GM12878 (cell line): ENCODE results near the gene FFAR4. TPM values are rescaled to one million over a fixed set of nuclear protein-coding genes. Genes with fewer than 3 reads are reported as not detected.

Source experiments
- ATAC-seq: fragments of 200-7000 bp; cut with Tn5 transposase; 3 replicates; pipeline ENCODE4 v1.9.1; 2020; ENCODE audit warnings: mild to moderate bottlenecking, moderate library complexity
- BruUV-seq: library from RNA; stranded (reverse); fragments of 400-500 nt; replicated peaks from 2 replicates; lab custom pipeline; 2021; lab: Mats Ljungman, UMichigan
- CTCF ChIA-PET: fragments of 300-600 bp; sonication (Branson Sonifier 250); formaldehyde crosslinking; extraction: SDS; loops from one replicate; lab custom pipeline; 2021; ENCODE audit warnings: inconsistent platforms; lab: Yijun Ruan, JAX
- POLR2A ChIA-PET: fragments of 350-600 bp; formaldehyde crosslinking; extraction: SDS; loops from one replicate; lab custom pipeline; 2021; ENCODE audit warnings: inconsistent platforms; lab: Charles Lee
- RAD21 ChIA-PET: fragments of 300-600 bp; sonication (Branson Sonifier 250); formaldehyde crosslinking; loops from one replicate; lab custom pipeline; 2023; ENCODE audit warnings: antibody characterized with exemption; ENCODE audit not compliant: unreplicated experiment; lab: Charles Lee
- SMC1A ChIA-PET: fragments of 300-600 bp; sonication (Branson Sonifier 250); formaldehyde crosslinking; loops from one replicate; lab custom pipeline; 2023; ENCODE audit not compliant: unreplicated experiment, uncharacterized antibody; lab: Charles Lee
- DNase-seq: peaks from one replicate; pipeline ENCODE4 v3.0.0-alpha.2; 2011; ENCODE audit warnings: low read depth, low spot score
- FAIRE-seq: peaks from 3 replicates; lab custom pipeline; 2011; peaks lifted over from hg19 to GRCh38; lab: Jason Lieb, UNC
- H2AFZ ChIP-seq: 2 replicates; pipeline ENCODE4 v1.6.0; 2011; ENCODE audit warnings: low read depth, low read length, control low read depth; ENCODE audit not compliant: control insufficient read depth
- H3K27ac ChIP-seq: 2 replicates; pipeline ENCODE4 v1.5.1; 2011; ENCODE audit warnings: control low read depth; ENCODE audit not compliant: control insufficient read depth, insufficient read depth
- H3K27me3 ChIP-seq, 2 experiments: replicated peaks in 1 of 2; 2 replicates each; pipeline versions ENCODE4 v1.6.0 to v1.6.1; 2011; ENCODE audit warnings: low read length in 1 of 2; ENCODE audit not compliant: control insufficient read depth in 2 of 2, insufficient read depth in 2 of 2
- H3K36me3 ChIP-seq, 2 experiments: 2 replicates each; pipeline ENCODE4 v1.5.1; 2011; ENCODE audit warnings: low read length in 1 of 2; ENCODE audit not compliant: control insufficient read depth in 2 of 2, insufficient read depth in 2 of 2
- H3K4me1 ChIP-seq: 2 replicates; pipeline ENCODE4 v1.6.1; 2011; ENCODE audit warnings: mild to moderate bottlenecking, low read length, moderate library complexity, mixed read lengths; ENCODE audit not compliant: control insufficient read depth, insufficient read depth
- H3K4me2 ChIP-seq: 2 replicates; pipeline ENCODE4 v1.6.0; 2011; ENCODE audit warnings: control low read depth; ENCODE audit not compliant: control insufficient read depth, insufficient read depth
- H3K4me3 ChIP-seq: fragments of 200-600 bp; sonication (generic); 2 replicates; pipeline ENCODE4 v1.5.1; 2016
- H3K79me2 ChIP-seq: 2 replicates; pipeline ENCODE4 v1.6.0; 2011; ENCODE audit warnings: low read length; ENCODE audit not compliant: control insufficient read depth, insufficient read depth
- H3K9ac ChIP-seq: 2 replicates; pipeline ENCODE4 v1.8.0; 2011; ENCODE audit warnings: low read length, control low read depth, mixed read lengths; ENCODE audit not compliant: control insufficient read depth, insufficient read depth
- H3K9me3 ChIP-seq: replicated peaks from 3 replicates; pipeline ENCODE4 v1.5.1; 2011; ENCODE audit warnings: mild to moderate bottlenecking, low read length; ENCODE audit not compliant: control insufficient read depth, insufficient read depth
- H4K20me1 ChIP-seq: 2 replicates; pipeline ENCODE4 v1.6.0; 2011; ENCODE audit not compliant: control insufficient read depth, insufficient read depth
- CBFB ChIP-seq: IDR thresholded peaks from 2 replicates; pipeline ENCODE4 v1.6.1; 2016; ENCODE audit warnings: antibody characterized with exemption, low read depth
- CEBPB ChIP-seq, 2 experiments: fragments of 150-350 bp in 1 of 2; IDR thresholded peaks; 2 replicates each; pipeline ENCODE4 v1.6.1; 2012 to 2014; ENCODE audit warnings: low read depth in 2 of 2, low read length in 2 of 2, borderline replicate concordance in 1 of 2, inconsistent platforms in 1 of 2
- MYC ChIP-seq: IDR thresholded peaks from 2 replicates; pipeline ENCODE4 v1.6.1; 2011; ENCODE audit warnings: mild to moderate bottlenecking, low read length, moderate library complexity, inconsistent platforms; ENCODE audit not compliant: insufficient read depth, insufficient replicate concordance, insufficient read length, severe bottlenecking
- NBN ChIP-seq: fragments of 450-650 bp; IDR thresholded peaks from 2 replicates; pipeline ENCODE4 v1.6.1; 2016
- SIX5 ChIP-seq: IDR thresholded peaks from 2 replicates; pipeline ENCODE4 v1.6.1; 2011; ENCODE audit warnings: mild to moderate bottlenecking, low read depth, low read length, moderate library complexity; ENCODE audit not compliant: severe bottlenecking
- SREBF1 ChIP-seq: IDR thresholded peaks from 2 replicates; pipeline ENCODE4 v1.6.1; 2012; ENCODE audit warnings: mild to moderate bottlenecking, low read length
- SUZ12 ChIP-seq: fragments of 200-600 bp; sonication (generic); IDR thresholded peaks from one replicate; pipeline ENCODE4 v1.6.1; 2018; ENCODE audit warnings: antibody characterized with exemption, mild to moderate bottlenecking; ENCODE audit not compliant: unreplicated experiment
- ZNF217 ChIP-seq: fragments of 450-650 bp; IDR thresholded peaks from 2 replicates; pipeline ENCODE4 v1.6.1; 2017; ENCODE audit warnings: antibody characterized with exemption, mild to moderate bottlenecking
- WGBS: methylation state at CpG from one replicate; pipeline ENCODE4 v1.1.6; 2016; ENCODE audit warnings: low lambda C conversion rate; ENCODE audit not compliant: insufficient replicate concordance, insufficient coverage; ENCODE audit errors: missing lambda C conversion rate; 5-methylcytosine and 5-hydroxymethylcytosine counted together
- in situ Hi-C: fragments of 300-500 bp; cut with MboI; formaldehyde crosslinking; loops from 9 replicates; pipeline ENCODE4 v1.14.3; 2018; ENCODE audit warnings: mixed read lengths
- intact Hi-C: fragments of 100-400 bp; cut with micrococcal nuclease; formaldehyde crosslinking; loops from one replicate; pipeline ENCODE4 v1.14.2; 2022; ENCODE audit not compliant: unreplicated experiment
- polyA plus RNA-seq, 11 experiments: library from polyadenylated mRNA; depleted of rRNA in 4 of 11; unstranded in 6 of 11; stranded (reverse) in 5 of 11; fragments of >200 nt; fragmentation: Nextera tagmentation in 4 of 11; fragmentation: Illumina TruSeq in 1 of 11; extraction: Ambion mirVana in 4 of 11; extraction: Trizol in 1 of 11; gene quantifications; 1 replicate in 1 of 11; 2 replicates in 10 of 11; pipeline versions ENCODE4 v1.2.1 to v1.2.3, GENCODE V29; 2011 to 2016; ENCODE audit warnings: inconsistent platforms in 2 of 11, missing spikeins in 2 of 11, low read depth in 1 of 11
- total RNA-seq, 4 experiments: library from RNA; depleted of rRNA in 3 of 4; stranded (reverse); fragments of >200 nt in 3 of 4; fragmentation: Illumina TruSeq in 1 of 4; extraction: Trizol in 1 of 4; gene quantifications; 2 replicates each; pipeline versions ENCODE4 v1.2.1 to v1.2.3, GENCODE V29; 2013 to 2021
- TF ChIP-seq, protein P1 (sequence below): IDR thresholded peaks from 2 replicates; pipeline ENCODE4 v1.6.1; 2012; ENCODE audit warnings: low read depth, low read length, improper control_type of control experiment
- TF ChIP-seq, protein P2 (sequence below): IDR thresholded peaks from 2 replicates; pipeline ENCODE4 v1.6.1; 2011; ENCODE audit warnings: borderline replicate concordance, low read depth, mild to moderate bottlenecking, moderate library complexity, mixed read lengths, low read length; ENCODE audit not compliant: insufficient read depth; ENCODE audit errors: extremely low read length
- TF ChIP-seq, protein P3 (sequence below): fragments of 450-650 bp; IDR thresholded peaks from 2 replicates; pipeline ENCODE4 v1.6.1; 2016; ENCODE audit warnings: mild to moderate bottlenecking, moderate library complexity, borderline replicate concordance
- TF ChIP-seq, protein P4 (sequence below): fragments of 450-650 bp; conservative IDR thresholded peaks from 2 replicates; pipeline ENCODE4 v1.6.1; 2017; ENCODE audit warnings: mild to moderate bottlenecking, moderate library complexity
- TF ChIP-seq, protein P5 (sequence below): fragments of 150-350 bp; IDR thresholded peaks from 2 replicates; pipeline ENCODE4 v1.6.1; 2014; ENCODE audit warnings: mild to moderate bottlenecking, low read depth, low read length

FFAR4 gene
- total and polyA plus RNA-seq, 10 of the 15 experiments (the other 5 are each of a cell fraction or from before 2014, with no cell fraction given), result not detected

DNA sequence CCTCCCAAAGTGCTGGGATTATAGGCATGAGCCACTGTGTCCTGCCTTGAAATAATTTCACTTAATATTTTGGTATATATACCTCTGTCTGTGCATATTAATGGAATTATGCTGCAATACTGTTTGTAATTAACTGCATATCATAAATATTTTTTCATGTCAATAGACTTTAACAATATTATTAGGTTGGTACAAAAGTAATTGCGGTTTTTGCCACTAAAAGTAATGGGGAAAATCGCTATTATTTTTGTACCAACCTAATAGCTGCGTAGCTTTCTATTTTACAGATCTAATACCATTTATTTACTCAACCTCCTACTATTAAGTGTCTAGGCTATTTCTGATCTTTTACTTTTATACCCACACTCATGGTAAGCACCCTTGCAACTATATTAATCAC is 42.0 kb downstream of the FFAR4 start:
- Histone ChIP-seq H3K9me3 (no peaks in the 10 kb centered on the region), H3K27ac (no peak overlapping the region), H4K20me1 (no peaks in the 10 kb centered on the region), H3K36me3 (no peaks in the 10 kb centered on the region), H2AFZ (no peak overlapping the region), H3K4me1 (no peaks in the 10 kb centered on the region), H3K4me2 (no peak overlapping the region), H3K9ac (no peak overlapping the region), H3K4me3 (no peak overlapping the region), H3K27me3 (no peaks in the 10 kb centered on the region), H3K79me2 (no peaks in the 10 kb centered on the region)
- intact Hi-C loops, result no loop called here
- RAD21 ChIA-PET, result no interaction called here
- FAIRE-seq (no peak), DNase-seq (no peak), ATAC-seq (no peak)
- CTCF ChIA-PET, result no interaction called here
- SMC1A ChIA-PET, result no interaction called here
- POLR2A ChIA-PET, result no interaction called here
- in situ Hi-C loops, result no loop called here
- 10% methylated on average over 3 of the region's 3 CpGs for WGBS
- no TSS peak for BruUV-seq
- no peak for TF ChIP-seq SIX5
- TF ChIP-seq, protein P1, sequence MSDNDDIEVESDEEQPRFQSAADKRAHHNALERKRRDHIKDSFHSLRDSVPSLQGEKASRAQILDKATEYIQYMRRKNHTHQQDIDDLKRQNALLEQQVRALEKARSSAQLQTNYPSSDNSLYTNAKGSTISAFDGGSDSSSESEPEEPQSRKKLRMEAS, result no peak
- no peak for TF ChIP-seq SUZ12
- TF ChIP-seq CBFB, result no peak
- TF ChIP-seq, protein P2, sequence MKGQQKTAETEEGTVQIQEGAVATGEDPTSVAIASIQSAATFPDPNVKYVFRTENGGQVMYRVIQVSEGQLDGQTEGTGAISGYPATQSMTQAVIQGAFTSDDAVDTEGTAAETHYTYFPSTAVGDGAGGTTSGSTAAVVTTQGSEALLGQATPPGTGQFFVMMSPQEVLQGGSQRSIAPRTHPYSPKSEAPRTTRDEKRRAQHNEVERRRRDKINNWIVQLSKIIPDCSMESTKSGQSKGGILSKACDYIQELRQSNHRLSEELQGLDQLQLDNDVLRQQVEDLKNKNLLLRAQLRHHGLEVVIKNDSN, result no peak
- no peak for TF ChIP-seq NBN
- TF ChIP-seq, protein P3, sequence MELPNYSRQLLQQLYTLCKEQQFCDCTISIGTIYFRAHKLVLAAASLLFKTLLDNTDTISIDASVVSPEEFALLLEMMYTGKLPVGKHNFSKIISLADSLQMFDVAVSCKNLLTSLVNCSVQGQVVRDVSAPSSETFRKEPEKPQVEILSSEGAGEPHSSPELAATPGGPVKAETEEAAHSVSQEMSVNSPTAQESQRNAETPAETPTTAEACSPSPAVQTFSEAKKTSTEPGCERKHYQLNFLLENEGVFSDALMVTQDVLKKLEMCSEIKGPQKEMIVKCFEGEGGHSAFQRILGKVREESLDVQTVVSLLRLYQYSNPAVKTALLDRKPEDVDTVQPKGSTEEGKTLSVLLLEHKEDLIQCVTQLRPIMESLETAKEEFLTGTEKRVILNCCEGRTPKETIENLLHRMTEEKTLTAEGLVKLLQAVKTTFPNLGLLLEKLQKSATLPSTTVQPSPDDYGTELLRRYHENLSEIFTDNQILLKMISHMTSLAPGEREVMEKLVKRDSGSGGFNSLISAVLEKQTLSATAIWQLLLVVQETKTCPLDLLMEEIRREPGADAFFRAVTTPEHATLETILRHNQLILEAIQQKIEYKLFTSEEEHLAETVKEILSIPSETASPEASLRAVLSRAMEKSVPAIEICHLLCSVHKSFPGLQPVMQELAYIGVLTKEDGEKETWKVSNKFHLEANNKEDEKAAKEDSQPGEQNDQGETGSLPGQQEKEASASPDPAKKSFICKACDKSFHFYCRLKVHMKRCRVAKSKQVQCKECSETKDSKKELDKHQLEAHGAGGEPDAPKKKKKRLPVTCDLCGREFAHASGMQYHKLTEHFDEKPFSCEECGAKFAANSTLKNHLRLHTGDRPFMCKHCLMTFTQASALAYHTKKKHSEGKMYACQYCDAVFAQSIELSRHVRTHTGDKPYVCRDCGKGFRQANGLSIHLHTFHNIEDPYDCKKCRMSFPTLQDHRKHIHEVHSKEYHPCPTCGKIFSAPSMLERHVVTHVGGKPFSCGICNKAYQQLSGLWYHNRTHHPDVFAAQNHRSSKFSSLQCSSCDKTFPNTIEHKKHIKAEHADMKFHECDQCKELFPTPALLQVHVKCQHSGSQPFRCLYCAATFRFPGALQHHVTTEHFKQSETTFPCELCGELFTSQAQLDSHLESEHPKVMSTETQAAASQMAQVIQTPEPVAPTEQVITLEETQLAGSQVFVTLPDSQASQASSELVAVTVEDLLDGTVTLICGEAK, result no peak
- TF ChIP-seq, protein P4, sequence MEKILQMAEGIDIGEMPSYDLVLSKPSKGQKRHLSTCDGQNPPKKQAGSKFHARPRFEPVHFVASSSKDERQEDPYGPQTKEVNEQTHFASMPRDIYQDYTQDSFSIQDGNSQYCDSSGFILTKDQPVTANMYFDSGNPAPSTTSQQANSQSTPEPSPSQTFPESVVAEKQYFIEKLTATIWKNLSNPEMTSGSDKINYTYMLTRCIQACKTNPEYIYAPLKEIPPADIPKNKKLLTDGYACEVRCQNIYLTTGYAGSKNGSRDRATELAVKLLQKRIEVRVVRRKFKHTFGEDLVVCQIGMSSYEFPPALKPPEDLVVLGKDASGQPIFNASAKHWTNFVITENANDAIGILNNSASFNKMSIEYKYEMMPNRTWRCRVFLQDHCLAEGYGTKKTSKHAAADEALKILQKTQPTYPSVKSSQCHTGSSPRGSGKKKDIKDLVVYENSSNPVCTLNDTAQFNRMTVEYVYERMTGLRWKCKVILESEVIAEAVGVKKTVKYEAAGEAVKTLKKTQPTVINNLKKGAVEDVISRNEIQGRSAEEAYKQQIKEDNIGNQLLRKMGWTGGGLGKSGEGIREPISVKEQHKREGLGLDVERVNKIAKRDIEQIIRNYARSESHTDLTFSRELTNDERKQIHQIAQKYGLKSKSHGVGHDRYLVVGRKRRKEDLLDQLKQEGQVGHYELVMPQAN, result no peak
- no peak for TF ChIP-seq CEBPB (IDR thresholded peaks at IDR 0.05; ENCODE audit: borderline replicate concordance in 1 of 2, low read depth in 2 of 2, low read length in 2 of 2)
- TF ChIP-seq, protein P5, sequence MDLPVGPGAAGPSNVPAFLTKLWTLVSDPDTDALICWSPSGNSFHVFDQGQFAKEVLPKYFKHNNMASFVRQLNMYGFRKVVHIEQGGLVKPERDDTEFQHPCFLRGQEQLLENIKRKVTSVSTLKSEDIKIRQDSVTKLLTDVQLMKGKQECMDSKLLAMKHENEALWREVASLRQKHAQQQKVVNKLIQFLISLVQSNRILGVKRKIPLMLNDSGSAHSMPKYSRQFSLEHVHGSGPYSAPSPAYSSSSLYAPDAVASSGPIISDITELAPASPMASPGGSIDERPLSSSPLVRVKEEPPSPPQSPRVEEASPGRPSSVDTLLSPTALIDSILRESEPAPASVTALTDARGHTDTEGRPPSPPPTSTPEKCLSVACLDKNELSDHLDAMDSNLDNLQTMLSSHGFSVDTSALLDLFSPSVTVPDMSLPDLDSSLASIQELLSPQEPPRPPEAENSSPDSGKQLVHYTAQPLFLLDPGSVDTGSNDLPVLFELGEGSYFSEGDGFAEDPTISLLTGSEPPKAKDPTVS, result no peak
- TF ChIP-seq MYC, result no peak
- TF ChIP-seq SREBF1, result no peak
- no peak for TF ChIP-seq ZNF217
